Breast epithelium (tissue), 3 donors: ENCODE data around the gene DOLPP1.

Experiments
- POLR2AphosphoS5 ChIP-seq, 3 donors: sonication (generic); formaldehyde crosslinking; IDR thresholded peaks; one replicate each; pipeline ENCODE4 v1.6.1; 2017; ENCODE audit warnings: antibody characterized with exemption in 3 of 3
- TF ChIP-seq, protein P1 (sequence below), 3 donors: fragments of 450-650 bp; IDR thresholded peaks; one replicate each; pipeline ENCODE4 v1.5.1; 2016 to 2017; ENCODE audit warnings: antibody characterized with exemption in 3 of 3, mild to moderate bottlenecking in 3 of 3, moderate library complexity in 3 of 3

DNA sequence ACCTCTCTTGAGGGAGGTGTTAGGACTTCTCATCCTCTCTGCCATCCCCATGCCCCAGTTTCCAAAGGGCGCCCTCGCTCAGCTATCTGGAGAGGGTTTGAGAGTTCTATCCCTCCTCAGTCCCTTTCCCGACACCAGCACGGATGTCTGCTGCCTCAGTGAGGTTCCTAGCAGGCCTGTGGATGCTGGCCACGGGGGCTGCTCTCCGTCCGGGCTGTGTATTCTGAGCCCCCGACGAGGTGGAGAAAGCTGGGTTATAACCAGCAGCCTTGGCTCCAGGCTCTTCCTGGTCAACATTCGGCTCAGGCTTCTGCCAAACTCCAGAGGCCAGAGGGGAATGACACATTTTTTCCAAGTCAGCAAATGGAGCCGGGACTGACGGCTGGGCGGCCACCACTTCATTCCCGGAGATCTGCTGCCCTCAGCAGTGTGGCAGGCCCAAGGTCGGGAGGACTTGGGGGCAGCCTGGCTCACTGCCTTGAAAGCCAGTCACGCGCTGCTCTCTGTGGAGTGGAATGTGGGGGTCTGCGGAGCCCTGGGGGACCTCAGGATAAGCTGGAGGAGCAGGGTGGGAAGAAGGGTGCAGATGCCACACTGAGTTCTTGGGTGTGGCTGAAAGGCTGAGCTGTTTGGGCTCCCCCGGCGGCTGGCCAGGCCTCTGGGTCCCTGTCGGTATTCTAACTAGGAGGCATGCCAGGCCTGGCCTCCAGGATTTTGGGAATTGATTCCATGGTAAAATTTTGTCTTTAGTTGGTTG is 57.7 kb downstream of the DOLPP1 start:
- TF ChIP-seq POLR2AphosphoS5 (IDR thresholded peaks at IDR 0.05), result peak in 2 of 3 donors; percentile 18 to 81
- TF ChIP-seq, protein P1, sequence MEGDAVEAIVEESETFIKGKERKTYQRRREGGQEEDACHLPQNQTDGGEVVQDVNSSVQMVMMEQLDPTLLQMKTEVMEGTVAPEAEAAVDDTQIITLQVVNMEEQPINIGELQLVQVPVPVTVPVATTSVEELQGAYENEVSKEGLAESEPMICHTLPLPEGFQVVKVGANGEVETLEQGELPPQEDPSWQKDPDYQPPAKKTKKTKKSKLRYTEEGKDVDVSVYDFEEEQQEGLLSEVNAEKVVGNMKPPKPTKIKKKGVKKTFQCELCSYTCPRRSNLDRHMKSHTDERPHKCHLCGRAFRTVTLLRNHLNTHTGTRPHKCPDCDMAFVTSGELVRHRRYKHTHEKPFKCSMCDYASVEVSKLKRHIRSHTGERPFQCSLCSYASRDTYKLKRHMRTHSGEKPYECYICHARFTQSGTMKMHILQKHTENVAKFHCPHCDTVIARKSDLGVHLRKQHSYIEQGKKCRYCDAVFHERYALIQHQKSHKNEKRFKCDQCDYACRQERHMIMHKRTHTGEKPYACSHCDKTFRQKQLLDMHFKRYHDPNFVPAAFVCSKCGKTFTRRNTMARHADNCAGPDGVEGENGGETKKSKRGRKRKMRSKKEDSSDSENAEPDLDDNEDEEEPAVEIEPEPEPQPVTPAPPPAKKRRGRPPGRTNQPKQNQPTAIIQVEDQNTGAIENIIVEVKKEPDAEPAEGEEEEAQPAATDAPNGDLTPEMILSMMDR (IDR thresholded peaks at IDR 0.05), result no peak
